ENCODE results near the gene VRK1.

DNA sequence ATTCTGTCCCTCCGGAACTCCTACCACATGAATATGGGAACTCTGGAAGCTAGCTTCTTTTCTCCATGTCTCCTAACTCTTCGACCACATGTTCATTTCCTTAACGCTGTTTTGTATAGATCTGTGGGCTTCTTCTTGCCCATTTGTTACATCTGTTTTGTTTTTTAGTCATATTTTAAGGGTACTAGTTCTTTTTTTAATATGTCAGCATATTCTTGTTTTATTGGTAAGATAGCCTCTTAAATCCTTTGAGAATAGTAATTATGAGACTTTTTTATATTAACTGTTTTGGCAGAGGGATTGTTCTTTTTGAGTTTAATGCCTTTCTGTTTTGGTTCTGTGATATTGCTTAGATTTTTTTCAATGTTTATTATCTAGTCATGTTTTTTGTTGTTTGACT, 70.5 kb downstream of the VRK1 start:
- TF ChIP-seq POLR2A (IDR thresholded peaks at IDR 0.05; ENCODE audit: control extremely low read depth in 1 of 2, low read depth in 2 of 2, low read length in 2 of 2) (no peak), CTCF (IDR thresholded peaks at IDR 0.05; ENCODE audit: control extremely low read depth in 1 of 3, insufficient read depth in 1 of 3, low read depth in 1 of 3, low read length in 3 of 3) (no peak), CHD1 (IDR thresholded peaks at IDR 0.05; ENCODE audit: low read depth, low read length) (no peak), EP300 (IDR thresholded peaks at IDR 0.05; ENCODE audit: borderline replicate concordance in 1 of 2, low read depth in 2 of 2, low read length in 2 of 2) (no peak), MAFK (IDR thresholded peaks at IDR 0.05; ENCODE audit: low read depth, low read length) (no peak), POU5F1 (IDR thresholded peaks at IDR 0.05; ENCODE audit: low read depth, low read length) (no peak), RAD21 (IDR thresholded peaks at IDR 0.05 in 1 of 2, conservative IDR thresholded peaks at IDR 0.05 in 1 of 2; ENCODE audit: low read depth in 2 of 2, low read length in 2 of 2) (no peak), RNF2 (IDR thresholded peaks at IDR 0.05; ENCODE audit: borderline replicate concordance, low read depth, low read length, missing control alignments, poor library complexity, severe bottlenecking) (no peak), POLR2AphosphoS5 (IDR thresholded peaks at IDR 0.05; ENCODE audit: low read depth, low read length) (no peak), YY1 (IDR thresholded peaks at IDR 0.05; ENCODE audit: low read depth, low read length) (no peak), TCF12 (IDR thresholded peaks at IDR 0.05; ENCODE audit: low read depth, low read length) (no peak), JUND (IDR thresholded peaks at IDR 0.05; ENCODE audit: low read length) (no peak), KDM1A (IDR thresholded peaks at IDR 0.05; ENCODE audit: borderline replicate concordance, low read length) (no peak)

All from H1 (cell line).